ENCODE data around the gene ACADSB. TPM values are rescaled to one million over a fixed set of nuclear protein-coding genes. Genes with fewer than 3 reads are reported as not detected.

The ACADSB gene
- total RNA-seq, 1 donor from 2014 or later, result 22.4 TPM

- H3K4me3 Mint-ChIP-seq (ENCODE audit: low read depth), result no peak overlapping the region
- H3K27me3 Mint-ChIP-seq, result no peaks in the 10 kb centered on the region
- DNase-seq (ENCODE audit: low spot score, unreplicated experiment), result no peak
- no peak for TF ChIP-seq CTCF (IDR thresholded peaks at IDR 0.05; ENCODE audit: unreplicated experiment)
- no peak overlapping the region for H3K27ac Mint-ChIP-seq
- H3K9me3 Mint-ChIP-seq (ENCODE audit: low read depth), result no peaks in the 10 kb centered on the region
- peaks cover 8% of the 10 kb centered on the region for H3K36me3 Mint-ChIP-seq (ENCODE audit: insufficient read depth)
- peaks cover 5% of the 10 kb centered on the region for H3K4me1 Mint-ChIP-seq (ENCODE audit: low read depth)
Measured at GRCh38 chr10:122995936-122996335, 12.9 kb upstream of the ACADSB start.

- TF ChIP-seq CTCF (IDR thresholded peaks at IDR 0.05; ENCODE audit: unreplicated experiment), result no peak
- no peak for DNase-seq (ENCODE audit: low spot score, unreplicated experiment)
- Mint-ChIP-seq H3K27ac (no peak overlapping the region), H3K36me3 (ENCODE audit: insufficient read depth) (peaks cover 6% of the 10 kb centered on the region), H3K9me3 (ENCODE audit: low read depth) (no peaks in the 10 kb centered on the region), H3K4me3 (ENCODE audit: low read depth) (no peak overlapping the region), H3K4me1 (ENCODE audit: low read depth) (peaks cover 5% of the 10 kb centered on the region), H3K27me3 (no peaks in the 10 kb centered on the region)
Measured at GRCh38 chr10:122997864-122998263, 10.9 kb upstream of the ACADSB start.

- DNase-seq (ENCODE audit: low spot score, unreplicated experiment), result no peak
- no peak for TF ChIP-seq CTCF (IDR thresholded peaks at IDR 0.05; ENCODE audit: unreplicated experiment)
- H3K4me3 Mint-ChIP-seq (ENCODE audit: low read depth), result no peak overlapping the region
- H3K27me3 Mint-ChIP-seq, result no peaks in the 10 kb centered on the region
- no peak overlapping the region for H3K27ac Mint-ChIP-seq
- peaks cover 5% of the 10 kb centered on the region for H3K4me1 Mint-ChIP-seq (ENCODE audit: low read depth)
- H3K36me3 Mint-ChIP-seq (ENCODE audit: insufficient read depth), result peaks cover 6% of the 10 kb centered on the region
- no peaks in the 10 kb centered on the region for H3K9me3 Mint-ChIP-seq (ENCODE audit: low read depth)
Measured at GRCh38 chr10:122998360-122998917, 10.4 kb upstream of the ACADSB start.

- peaks cover 5% of the 10 kb centered on the region for H3K36me3 Mint-ChIP-seq (ENCODE audit: insufficient read depth)
- H3K27me3 Mint-ChIP-seq, result no peaks in the 10 kb centered on the region
- H3K27ac Mint-ChIP-seq, result no peak overlapping the region
- no peak for DNase-seq (ENCODE audit: low spot score, unreplicated experiment)
- TF ChIP-seq CTCF (IDR thresholded peaks at IDR 0.05; ENCODE audit: unreplicated experiment), result no peak
- H3K9me3 Mint-ChIP-seq (ENCODE audit: low read depth), result no peaks in the 10 kb centered on the region
- H3K4me1 Mint-ChIP-seq (ENCODE audit: low read depth), result peaks cover 8% of the 10 kb centered on the region
- no peak overlapping the region for H3K4me3 Mint-ChIP-seq (ENCODE audit: low read depth)
Measured at GRCh38 chr10:122998934-122999333, 9.9 kb upstream of the ACADSB start.

GRCh38 chr10:122999347-122999746, 9.5 kb upstream of the ACADSB start:
- no peak for TF ChIP-seq CTCF (IDR thresholded peaks at IDR 0.05; ENCODE audit: unreplicated experiment)
- Mint-ChIP-seq H3K27me3 (no peaks in the 10 kb centered on the region), H3K36me3 (ENCODE audit: insufficient read depth) (peaks cover 2% of the 10 kb centered on the region), H3K27ac (no peak overlapping the region), H3K9me3 (ENCODE audit: low read depth) (no peaks in the 10 kb centered on the region), H3K4me1 (ENCODE audit: low read depth) (peaks cover 11% of the 10 kb centered on the region), H3K4me3 (ENCODE audit: low read depth) (no peak overlapping the region)
- no peak for DNase-seq (ENCODE audit: low spot score, unreplicated experiment)

All from progenitor cell of endocrine pancreas (in vitro differentiated cells).